Subcutaneous adipose tissue (tissue), 4 donors: ENCODE measurements around the gene GRIA3. TPM values are rescaled to one million over a fixed set of nuclear protein-coding genes. Genes with fewer than 3 reads are reported as not detected.

ENCODE experiments used
- CTCF ChIP-seq: fragments of 450-650 bp; IDR thresholded peaks from one replicate; pipeline ENCODE4 v1.5.1; 2016; ENCODE audit warnings: low read depth, mild to moderate bottlenecking, control low read depth, antibody characterized with exemption, moderate library complexity
- total RNA-seq, 4 donors: library from RNA; depleted of rRNA; stranded (reverse); fragments of >200 nt; gene quantifications; one replicate each; pipeline ENCODE4 v1.1.0, GENCODE V29; 2016

GRIA3 gene
- total RNA-seq, 4 donors from 2014 or later = 0.19 to 1.9 (median 1.2) TPM

- TF ChIP-seq CTCF = no peak
Observed at GRCh38 chrX:123311486-123311885, 127.4 kb downstream of the GRIA3 start.

GRCh38 chrX:123313486-123313885 is 129.4 kb downstream of the GRIA3 start:
- TF ChIP-seq CTCF = no peak

- no peak for TF ChIP-seq CTCF
Observed at GRCh38 chrX:123320622-123321021, 136.5 kb downstream of the GRIA3 start.

DNA sequence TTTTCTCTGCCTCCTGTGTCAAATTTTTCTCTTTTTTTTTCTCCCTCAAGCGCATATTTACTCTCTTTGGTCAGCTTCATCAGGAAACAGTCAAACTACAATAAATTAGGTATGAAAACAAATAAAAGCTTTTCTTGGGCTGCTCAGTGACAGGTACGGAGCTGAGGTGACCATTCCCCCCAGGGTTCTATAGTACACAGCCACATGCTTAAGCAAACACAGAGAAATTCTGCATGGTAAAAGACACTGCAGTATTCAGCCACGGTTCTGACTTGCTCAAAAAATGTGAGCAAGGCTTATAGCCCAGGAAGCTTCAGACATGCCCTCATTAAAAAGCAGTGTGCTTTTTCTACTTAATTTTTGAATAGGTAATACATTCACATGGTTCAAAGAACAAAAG is 138.5 kb downstream of the GRIA3 start:
- no peak for TF ChIP-seq CTCF

- TF ChIP-seq CTCF = no peak
Observed at GRCh38 chrX:123324625-123325024, 140.5 kb downstream of the GRIA3 start.

GRCh38 chrX:123330229-123330942 is 146.3 kb downstream of the GRIA3 start:
- no peak for TF ChIP-seq CTCF

GRCh38 chrX:123331349-123331748 is 147.3 kb downstream of the GRIA3 start:
- no peak for TF ChIP-seq CTCF
